Amniotic epithelial cell (primary cell): ENCODE data around the gene RAD17.
"Not testable (repeated sequence)": the region's sequence is repeated elsewhere in the genome, so short reads cannot be mapped to it uniquely, and the experiment has no call there.

Experiments
- DNase-seq: peaks from one replicate; pipeline ENCODE4 v3.0.0-alpha.2; 2010; ENCODE audit warnings: low read depth

RAD17 gene

GRCh38 chr5:69369340-69370121 lies at the start of gene RAD17, which contains the start of the genes AK6 and TAF9:
Gene RAD17, plus strand, starts transcription at chr5:69369818. Its CDS starts 2,391 bp downstream, at chr5:69372209.
Gene AK6, minus strand, starts transcription at chr5:69369520. Its CDS starts 30 bp downstream, at chr5:69369490.
Gene TAF9, minus strand, starts transcription at chr5:69369520. Its CDS starts 3,783 bp downstream, at chr5:69365737.
- peak; percentile 87 for DNase-seq

GRCh38 chr5:69326365-69326764 lies 43.3 kb upstream of the RAD17 start:
- no peak for DNase-seq

GRCh38 chr5:69329905-69330489 lies 39.6 kb upstream of the RAD17 start:
- no peak for DNase-seq

- DNase-seq: no peak
Measured at GRCh38 chr5:69331528-69332445, 37.8 kb upstream of the RAD17 start.

GRCh38 chr5:69333668-69334315 lies 35.8 kb upstream of the RAD17 start:
- DNase-seq: not testable (repeated sequence)

- DNase-seq: peak; percentile 72
Measured at GRCh38 chr5:69334793-69335268, 34.8 kb upstream of the RAD17 start.

- DNase-seq: peak; percentile 12
Measured at GRCh38 chr5:69335341-69335935, 34.2 kb upstream of the RAD17 start.

- no peak for DNase-seq
Measured at GRCh38 chr5:69341520-69342161, 28.0 kb upstream of the RAD17 start.

GRCh38 chr5:69343083-69343482 lies 26.5 kb upstream of the RAD17 start:
- DNase-seq: no peak

GRCh38 chr5:69350664-69351063 lies 19.0 kb upstream of the RAD17 start:
- no peak for DNase-seq

- no peak for DNase-seq
Measured at GRCh38 chr5:69359699-69360098, 9.9 kb upstream of the RAD17 start.

GRCh38 chr5:69360442-69360841 lies 9.2 kb upstream of the RAD17 start:
- no peak for DNase-seq

GRCh38 chr5:69364414-69364813 lies 5.2 kb upstream of the RAD17 start:
- peak; percentile 10 for DNase-seq

GRCh38 chr5:69364850-69365249 lies 4.8 kb upstream of the RAD17 start:
- no peak for DNase-seq

GRCh38 chr5:69367697-69368279 lies 1.8 kb upstream of the RAD17 start:
- no peak for DNase-seq

- DNase-seq: peak; percentile 58
Measured at GRCh38 chr5:69368458-69369339, 919 bp upstream of the RAD17 start.

- not testable (repeated sequence) for DNase-seq
Measured at GRCh38 chr5:69370335-69370734, 717 bp downstream of the RAD17 start.

GRCh38 chr5:69372394-69372793 lies 2.8 kb downstream of the RAD17 start:
- no peak for DNase-seq

GRCh38 chr5:69374911-69375446 lies 5.4 kb downstream of the RAD17 start:
- no peak for DNase-seq
